ENCODE results near the gene SOS1.
A peak's percentile ranks its signal among the peaks of the same experiment; 100 is the strongest.

DNA sequence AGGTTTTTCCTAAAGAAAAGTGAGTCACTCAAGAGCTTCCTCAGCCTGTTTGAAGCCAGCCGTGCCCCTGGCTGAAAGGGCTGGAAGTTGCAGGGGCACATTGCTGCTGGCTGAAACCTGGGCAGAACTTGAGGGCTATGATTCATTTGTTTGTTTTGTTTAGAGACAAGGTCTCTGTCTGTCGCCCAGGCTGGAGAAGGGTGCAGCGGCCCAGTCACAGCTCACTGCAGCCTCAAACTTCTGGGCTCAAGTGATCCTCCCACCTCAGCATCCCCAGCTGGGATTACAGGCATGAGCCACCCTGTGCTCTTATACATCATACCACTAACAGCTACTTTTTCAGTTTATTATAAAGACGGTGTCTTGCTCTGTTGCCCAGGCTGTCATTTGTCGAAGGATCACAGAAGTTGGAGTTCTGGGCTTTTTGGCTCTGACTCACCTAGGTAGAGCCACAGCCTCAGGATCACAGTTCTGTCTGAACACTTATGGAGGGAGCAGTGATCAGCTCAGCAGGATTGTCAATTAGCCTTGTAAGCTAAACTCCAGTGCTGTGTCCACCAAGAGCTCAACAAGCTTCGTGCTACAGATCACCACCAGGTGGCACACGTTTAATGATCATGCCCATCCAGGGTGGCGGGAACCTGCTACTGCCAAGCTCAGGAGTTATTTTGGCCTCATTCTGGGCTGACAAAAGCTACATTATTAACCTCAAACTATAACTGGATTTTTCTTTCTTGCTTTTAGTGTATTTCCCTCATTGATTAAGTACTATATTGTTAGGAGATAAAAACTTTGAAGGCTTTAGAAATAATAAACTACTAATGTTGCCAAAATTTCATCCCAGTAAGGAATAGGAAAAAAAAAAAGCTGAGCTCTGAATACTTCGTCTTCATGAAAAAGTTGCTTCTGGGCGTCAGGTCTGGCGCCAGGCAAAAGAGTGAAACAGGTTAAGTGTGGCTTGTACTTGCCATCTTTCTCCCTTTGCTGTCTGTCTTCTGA lies 173.3 kb downstream of the SOS1 start:
- peak; percentile 85 for TF ChIP-seq CTCF (IDR thresholded peaks at IDR 0.05; ENCODE audit: low read depth, low read length, poor library complexity, severe bottlenecking)
- TF ChIP-seq EZH2phosphoT487 (IDR thresholded peaks at IDR 0.05; ENCODE audit: borderline replicate concordance, low read length) = no peak
